ENCODE data around the gene HID1. TPM values are rescaled to one million over a fixed set of nuclear protein-coding genes. Genes with fewer than 3 reads are reported as not detected.

Gene HID1
- total and polyA plus RNA-seq, 9 of the 15 experiments (the other 6 are each of a cell fraction or from before 2014, with no cell fraction given): 0.14 to 2.1 (median 0.54) TPM; not detected in 2

DNA sequence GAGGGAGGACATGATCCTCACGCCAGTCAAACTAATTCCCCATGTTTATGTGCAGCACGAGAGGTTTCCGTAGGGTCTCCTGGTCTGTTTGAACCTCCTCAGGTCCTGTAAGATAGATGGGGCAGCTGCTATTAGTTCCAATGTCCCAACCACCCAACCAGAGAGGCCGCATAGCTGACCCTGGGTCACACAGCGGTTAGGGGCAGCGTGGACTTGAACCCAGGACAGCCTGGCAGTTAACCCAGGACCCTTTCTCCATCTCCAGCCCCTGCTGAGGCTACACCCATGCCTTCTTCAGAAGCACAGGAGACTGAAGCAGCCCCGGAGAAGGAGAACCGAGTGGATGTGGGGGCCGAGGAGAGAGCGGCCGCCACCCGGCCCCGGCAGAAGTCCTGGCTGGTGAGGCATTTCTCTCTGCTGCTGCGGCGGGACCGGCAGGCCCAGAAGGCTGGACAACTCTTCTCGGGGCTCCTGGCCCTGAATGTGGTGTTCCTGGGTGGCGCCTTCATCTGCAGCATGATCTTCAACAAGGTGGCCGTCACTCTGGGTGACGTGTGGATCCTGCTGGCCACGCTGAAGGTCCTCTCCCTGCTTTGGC is 31.3 kb downstream of the HID1 start:
- CTCF ChIA-PET (ENCODE audit: low intra/inter-chr PET ratio): no interaction called here

DNA sequence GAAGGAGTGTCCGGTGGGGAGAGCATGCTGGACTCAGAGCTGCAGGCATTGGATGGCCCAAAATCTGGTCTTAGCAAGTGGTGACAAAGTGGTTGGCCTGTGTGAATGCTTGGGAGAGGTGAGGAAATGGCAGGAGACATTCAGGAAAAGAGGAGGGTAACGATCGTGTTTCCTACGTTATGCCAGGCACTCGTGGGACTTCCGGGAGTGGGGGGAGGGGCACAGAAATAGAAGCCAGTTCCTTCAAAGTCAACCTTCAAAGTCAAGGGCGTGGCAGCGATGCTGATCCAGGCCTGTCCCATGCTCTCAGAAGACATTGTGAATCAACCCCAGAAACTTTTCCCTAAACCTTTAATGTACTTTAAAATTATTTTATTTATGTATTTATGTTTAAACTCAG is 33.0 kb downstream of the HID1 start:
- POLR2A ChIA-PET: interaction anchor here (1.0 to 1.4 kb wide), 3 partner anchors 9 to 170 kb away, joined by 3 read pairs; no protein-coding TSS in a partner anchor
- no peaks in the 10 kb centered on the region for H3K36me3 ChIP-seq (ENCODE audit: control insufficient read depth, insufficient read depth, low read length)
- H4K20me1 ChIP-seq (replicated peaks; ENCODE audit: control insufficient read depth, insufficient read depth, low read length): 0 out of 2 replicates have a peak, but pooled peaks cover 4% of the 10 kb centered on the region
- no peak overlapping the region for H3K27ac ChIP-seq (ENCODE audit: extremely low read depth, low read depth, low read length)
- in situ Hi-C loops (cut with MboI) (no loop called here), intact Hi-C loops (cut with micrococcal nuclease) (no loop called here)
- H3K9me1 ChIP-seq (ENCODE audit: control insufficient read depth, insufficient read depth, low read length): no peaks in the 10 kb centered on the region
- peak overlapping the region; percentile 22 for H2AFZ ChIP-seq (ENCODE audit: low read depth, low read length)
- H3K79me2 ChIP-seq (ENCODE audit: control insufficient read depth, insufficient read depth, low read length): no peaks in the 10 kb centered on the region
- H3K9ac ChIP-seq (ENCODE audit: insufficient read depth in 1 of 2, low read depth in 2 of 2, low read length in 2 of 2): peak overlapping the region in 1 of 2 experiments; percentile 48; a peak in 1 of 4 replicates
- H3K4me1 ChIP-seq (replicated peaks in 1 of 2; ENCODE audit: control insufficient read depth in 2 of 2, insufficient read depth in 2 of 2, low read length in 2 of 2): peaks cover 4 to 22% of the 10 kb centered on the region in 2 experiments; a peak in 4 of 5 replicates
- H3K4me2 ChIP-seq (ENCODE audit: insufficient read depth, low read length): peak overlapping the region; percentile 41
- H3K27me3 ChIP-seq (ENCODE audit: control insufficient read depth in 2 of 2, insufficient read depth in 2 of 2, low read length in 2 of 2): peaks cover 27 to 54% of the 10 kb centered on the region in 2 experiments
- CTCF ChIA-PET (ENCODE audit: low intra/inter-chr PET ratio): interaction anchor here (0.5 kb wide), 1 partner anchor 234 kb away, joined by 4 read pairs; no protein-coding TSS in a partner anchor
- FAIRE-seq (no peak), ATAC-seq (peak; percentile 42; the same call in 2 of the 3 replicates), DNase-seq (ENCODE audit: extremely low read depth in 1 of 4, low spot score in 3 of 4) (no peak)
- H3K4me3 ChIP-seq: no peak overlapping the region
- WGBS (ENCODE audit: insufficient coverage, low coverage, missing lambda C conversion rate): 9% methylated on average over 8 of the region's 8 CpGs
- BruUV-seq (replicated peaks): no TSS peak
- TF ChIP-seq CTBP1 (IDR thresholded peaks at IDR 0.05; ENCODE audit: borderline replicate concordance): peak; percentile 19; the same call in 1 of the 2 replicates
- TF ChIP-seq ETV1 (tag; conservative IDR thresholded peaks at IDR 0.05; ENCODE audit: low read depth): peak; percentile 39; the same call in 1 of the 2 replicates
- 0 out of 2 replicates have a peak, but pooled peaks have one; percentile 19 for TF ChIP-seq ZBTB17 (CRISPR knock-in tag; IDR thresholded peaks at IDR 0.05)
- no peak for TF ChIP-seq CBX2 (IDR thresholded peaks at IDR 0.05; ENCODE audit: insufficient read depth, low read length, poor library complexity, severe bottlenecking)
- TF ChIP-seq EHMT2 (IDR thresholded peaks at IDR 0.05): 0 out of 2 replicates have a peak, but pooled peaks have one; percentile 10
- no peak for TF ChIP-seq ZC3H4 (CRISPR knock-in tag; IDR thresholded peaks at IDR 0.05; ENCODE audit: borderline replicate concordance)
- TF ChIP-seq, protein P1, sequence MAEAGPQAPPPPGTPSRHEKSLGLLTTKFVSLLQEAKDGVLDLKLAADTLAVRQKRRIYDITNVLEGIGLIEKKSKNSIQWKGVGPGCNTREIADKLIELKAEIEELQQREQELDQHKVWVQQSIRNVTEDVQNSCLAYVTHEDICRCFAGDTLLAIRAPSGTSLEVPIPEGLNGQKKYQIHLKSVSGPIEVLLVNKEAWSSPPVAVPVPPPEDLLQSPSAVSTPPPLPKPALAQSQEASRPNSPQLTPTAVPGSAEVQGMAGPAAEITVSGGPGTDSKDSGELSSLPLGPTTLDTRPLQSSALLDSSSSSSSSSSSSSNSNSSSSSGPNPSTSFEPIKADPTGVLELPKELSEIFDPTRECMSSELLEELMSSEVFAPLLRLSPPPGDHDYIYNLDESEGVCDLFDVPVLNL (CRISPR knock-in tag; IDR thresholded peaks at IDR 0.05; ENCODE audit: low read depth): no peak
- TF ChIP-seq ZNF76 (CRISPR knock-in tag; IDR thresholded peaks at IDR 0.05; ENCODE audit: borderline replicate concordance): no peak
- TF ChIP-seq ZNF445 (CRISPR knock-in tag; IDR thresholded peaks at IDR 0.05; ENCODE audit: low read depth): no peak
- TF ChIP-seq ELF1 (tag; IDR thresholded peaks at IDR 0.05): peak; percentile 77
- TF ChIP-seq ESRRA (IDR thresholded peaks at IDR 0.05; ENCODE audit: borderline replicate concordance, low read depth): peak; percentile 81
- H3K9me3 ChIP-seq (replicated peaks; ENCODE audit: control insufficient read depth, insufficient read depth, low read depth, low read length): no peaks in the 10 kb centered on the region

More for the DNA sequence above, 31.3 kb downstream of the HID1 start:
- 23% methylated on average over 13 of the region's 21 CpGs for WGBS (ENCODE audit: insufficient coverage, low coverage, missing lambda C conversion rate)
- POLR2A ChIA-PET: no interaction called here
- in situ Hi-C loops (cut with MboI): no loop called here
- intact Hi-C loops (cut with micrococcal nuclease): no loop called here
- H3K9ac ChIP-seq (ENCODE audit: insufficient read depth in 1 of 2, low read depth in 2 of 2, low read length in 2 of 2): no peak overlapping the region; a peak in 1 of 4 replicates
- no peaks in the 10 kb centered on the region for H3K36me3 ChIP-seq (ENCODE audit: control insufficient read depth, insufficient read depth, low read length)
- H3K4me3 ChIP-seq: no peak overlapping the region
- DNase-seq (ENCODE audit: extremely low read depth in 1 of 4, low spot score in 3 of 4) (no peak), ATAC-seq (no peak), FAIRE-seq (no peak)
- H3K9me3 ChIP-seq (replicated peaks; ENCODE audit: control insufficient read depth, insufficient read depth, low read depth, low read length): no peaks in the 10 kb centered on the region
- BruUV-seq (replicated peaks): no TSS peak
- H3K9me1 ChIP-seq (ENCODE audit: control insufficient read depth, insufficient read depth, low read length): no peaks in the 10 kb centered on the region
- H3K27me3 ChIP-seq (ENCODE audit: control insufficient read depth in 2 of 2, insufficient read depth in 2 of 2, low read length in 2 of 2): peaks cover 32 to 57% of the 10 kb centered on the region in 2 experiments
- no peak overlapping the region for H3K27ac ChIP-seq (ENCODE audit: extremely low read depth, low read depth, low read length)
- peaks cover 4 to 12% of the 10 kb centered on the region in 2 experiments; a peak in 4 of 5 replicates for H3K4me1 ChIP-seq (replicated peaks in 1 of 2; ENCODE audit: control insufficient read depth in 2 of 2, insufficient read depth in 2 of 2, low read length in 2 of 2)
- no peaks in the 10 kb centered on the region for H3K79me2 ChIP-seq (ENCODE audit: control insufficient read depth, insufficient read depth, low read length)
- H4K20me1 ChIP-seq (replicated peaks; ENCODE audit: control insufficient read depth, insufficient read depth, low read length): 0 out of 2 replicates have a peak, but pooled peaks cover 4% of the 10 kb centered on the region
- no peak overlapping the region for H2AFZ ChIP-seq (ENCODE audit: low read depth, low read length)
- no peak overlapping the region for H3K4me2 ChIP-seq (ENCODE audit: insufficient read depth, low read length)
- TF ChIP-seq CBX8 (IDR thresholded peaks at IDR 0.05; ENCODE audit: borderline replicate concordance, extremely low read depth, low read depth, low read length, poor library complexity, severe bottlenecking): no peak
- TF ChIP-seq ZFP36 (IDR thresholded peaks at IDR 0.05; ENCODE audit: low read depth, low read length, partially characterized antibody): peak; percentile 40
- TF ChIP-seq RBM25 (IDR thresholded peaks at IDR 0.05; ENCODE audit: low read depth, low read length, severe bottlenecking): peak; percentile 6
- TF ChIP-seq BCOR (IDR thresholded peaks at IDR 0.05): 0 out of 2 replicates have a peak, but pooled peaks have one; percentile 27
- TF ChIP-seq RBM15 (IDR thresholded peaks at IDR 0.05; ENCODE audit: insufficient read depth, low read length): no peak
- no peak for TF ChIP-seq NR3C1 (CRISPR knock-in tag; IDR thresholded peaks at IDR 0.05)
